Pancreas (tissue), 10 donors: ENCODE data around the gene FOXL3. TPM values are rescaled to one million over a fixed set of nuclear protein-coding genes. Genes with fewer than 3 reads are reported as not detected.

Experiments used
- ATAC-seq, 4 donors: fragments of 200-7000 bp; cut with Tn5 transposase; one replicate each; pipeline versions ENCODE4 v1.8.0 to v1.9.1; 2020; ENCODE audit warnings: mild to moderate bottlenecking in 4 of 4, moderate library complexity in 4 of 4
- DNase-seq, 6 donors: peaks; one replicate each; pipeline ENCODE4 v3.0.0-alpha.2; 2020
- FAIRE-seq: peaks from 2 replicates; lab custom pipeline; 2012; peaks lifted over from hg19 to GRCh38; lab: Jason Lieb, UNC
- H3K27ac ChIP-seq, 4 donors: fragments of 200-600 bp; sonication (generic); 1 replicate in 3 of 4; 2 replicates in 1 of 4; pipeline versions ENCODE4 v1.5.0 to v1.8.0; 2020
- H3K27me3 ChIP-seq, 4 donors: fragments of 200-600 bp; one replicate each; pipeline ENCODE4 v1.8.0; 2021
- H3K36me3 ChIP-seq, 3 donors: fragments of 200-600 bp; sonication (generic) in 1 of 3; one replicate each; pipeline versions ENCODE4 v1.5.0 to v1.8.0; 2020 to 2021
- H3K4me1 ChIP-seq, 3 donors: fragments of 200-600 bp; one replicate each; pipeline ENCODE4 v1.8.0; 2021
- H3K4me3 ChIP-seq, 4 donors: fragments of 200-600 bp; sonication (generic) in 2 of 4; one replicate each; pipeline versions ENCODE4 v1.5.0 to v1.8.0; 2020 to 2021
- H3K9me3 ChIP-seq, 4 donors: fragments of 200-600 bp; one replicate each; pipeline ENCODE4 v1.8.0; 2021
- CTCF ChIP-seq, 4 donors: fragments of 200-600 bp; sonication (generic) in 3 of 4; IDR thresholded peaks; one replicate each; pipeline versions ENCODE4 v1.5.0 to v1.8.0; 2021; ENCODE audit warnings: antibody characterized with exemption in 4 of 4
- WGBS, 2 donors: extraction: QIAGEN DNeasy Blood & Tissue Kit; methylation state at CpG; one replicate each; pipeline ENCODE4 v1.1.7; 2013; 5-methylcytosine and 5-hydroxymethylcytosine counted together
- intact Hi-C, 3 donors: fragments of 100-400 bp; cut with DNase I; formaldehyde crosslinking; loops; one replicate each; pipeline versions ENCODE4 v1.11.1 to v1.14.2; 2022
- polyA plus RNA-seq, 2 donors: library from polyadenylated mRNA; stranded (reverse); fragments of 200-250 nt; gene quantifications; one replicate each; pipeline ENCODE4 v1.2.3, GENCODE V29; 2013
- total RNA-seq, 6 donors: library from RNA; stranded (reverse); fragmentation: NEBNext Ultra II Directional in 4 of 6; extraction: Animal tissue kit (Norgen Biotek cat#: 25700) in 4 of 6; gene quantifications; one replicate each; pipeline versions ENCODE4 v1.2.1 to v1.2.4, GENCODE V29; 2021 to 2023
- donor health status: healthy with polysubstance abuse.
- donor health status: DM: no; HTN: no; CAD: no; lungs with moderate emphysema.
- donor health status: DM: no; HTN: no; CAD: no.
- donor health status: control.
- donor health status: control.
- donor health status: Bipolar disorder and iron deficiency.
- donor health status: DM: yes; HTN: yes; CAD: no.
- donor health status: DM: no; HTN: no; CAD: no.
- donor health status: DM: no; HTN: no; CAD: no.
- donor health status: DM: yes; HTN: yes; CAD: no.

The FOXL3 gene
- total and polyA plus RNA-seq, 8 donors, result not detected

- Histone ChIP-seq H3K4me1 (no peaks in the 10 kb centered on the region), H3K9me3 (no peaks in the 10 kb centered on the region), H3K4me3 (no peak overlapping the region), H3K27ac (no peak overlapping the region), H3K27me3 (no peaks in the 10 kb centered on the region), H3K36me3 (no peaks in the 10 kb centered on the region)
- no peak for ATAC-seq
- intact Hi-C loops, result no loop called here
- FAIRE-seq, result no peak
- no peak for TF ChIP-seq CTCF (IDR thresholded peaks at IDR 0.05)
- peak in 1 of 6 donors; percentile 21 for DNase-seq
- 89 to 92% methylated on average over 14 of the region's 14 CpGs for WGBS, 2 donors
Observed at GRCh38 chr7:271266-272107, 18.5 kb upstream of the FOXL3 start.

- intact Hi-C loops, result no loop called here
Observed at GRCh38 chr7:272108-272615, 17.8 kb upstream of the FOXL3 start.

GRCh38 chr7:272631-273030 lies 17.3 kb upstream of the FOXL3 start:
- H3K9me3 ChIP-seq, result no peaks in the 10 kb centered on the region
- no peak overlapping the region for H3K4me3 ChIP-seq
- FAIRE-seq (no peak), DNase-seq (peak in 2 of 6 donors; percentile 34 to 35), ATAC-seq (no peak)
- TF ChIP-seq CTCF (IDR thresholded peaks at IDR 0.05), result no peak
- 81 to 82% methylated on average over 14 of the region's 14 CpGs for WGBS, 2 donors
- H3K36me3 ChIP-seq, result no peaks in the 10 kb centered on the region
- H3K4me1 ChIP-seq, result no peaks in the 10 kb centered on the region
- intact Hi-C loops, result no loop called here
- H3K27me3 ChIP-seq, result no peaks in the 10 kb centered on the region
- no peak overlapping the region for H3K27ac ChIP-seq

More at GRCh38 chr7:272108-272615, 17.8 kb upstream of the FOXL3 start:
- Histone ChIP-seq H3K9me3 (no peaks in the 10 kb centered on the region), H3K36me3 (no peaks in the 10 kb centered on the region), H3K27me3 (no peaks in the 10 kb centered on the region), H3K27ac (no peak overlapping the region), H3K4me1 (no peaks in the 10 kb centered on the region), H3K4me3 (no peak overlapping the region)
- TF ChIP-seq CTCF (IDR thresholded peaks at IDR 0.05), result no peak
- 81 to 84% methylated on average over 17 to 18 of the region's 18 CpGs for WGBS, 2 donors
- no peak for FAIRE-seq
- DNase-seq, result peak in 2 of 6 donors; percentile 25 to 32
- ATAC-seq, result no peak

- FAIRE-seq (no peak), DNase-seq (no peak), ATAC-seq (no peak)
- 77 to 94% methylated on average over 7 of the region's 7 CpGs for WGBS, 2 donors
- TF ChIP-seq CTCF (IDR thresholded peaks at IDR 0.05), result no peak
- no peaks in the 10 kb centered on the region for H3K36me3 ChIP-seq
- intact Hi-C loops, result no loop called here
- no peaks in the 10 kb centered on the region for H3K9me3 ChIP-seq
- no peaks in the 10 kb centered on the region for H3K4me1 ChIP-seq
- H3K27ac ChIP-seq, result no peak overlapping the region
- no peaks in the 10 kb centered on the region for H3K27me3 ChIP-seq
- no peak overlapping the region for H3K4me3 ChIP-seq
Observed at GRCh38 chr7:273327-273726, 16.6 kb upstream of the FOXL3 start.

GRCh38 chr7:274266-274665 lies 15.7 kb upstream of the FOXL3 start:
- intact Hi-C loops, result no loop called here
- H3K27me3 ChIP-seq, result no peaks in the 10 kb centered on the region
- ATAC-seq (no peak), FAIRE-seq (no peak), DNase-seq (no peak)
- no peaks in the 10 kb centered on the region for H3K9me3 ChIP-seq
- 47 to 49% methylated on average over 2 of the region's 2 CpGs for WGBS, 2 donors
- no peaks in the 10 kb centered on the region for H3K4me1 ChIP-seq
- no peak for TF ChIP-seq CTCF (IDR thresholded peaks at IDR 0.05)
- no peak overlapping the region for H3K4me3 ChIP-seq
- H3K27ac ChIP-seq, result no peak overlapping the region
- H3K36me3 ChIP-seq, result no peaks in the 10 kb centered on the region
